GM19238 (cell line): Measurements from ENCODE around the gene GNAL.

Experiments
- DNase-seq: peaks from one replicate; pipeline ENCODE4 v3.0.0; 2011; ENCODE audit warnings: low spot score; ENCODE audit not compliant: insufficient read length

GNAL gene

GRCh38 chr18:11808001-11808855, 119.2 kb downstream of the GNAL start:
- DNase-seq: no peak

DNA sequence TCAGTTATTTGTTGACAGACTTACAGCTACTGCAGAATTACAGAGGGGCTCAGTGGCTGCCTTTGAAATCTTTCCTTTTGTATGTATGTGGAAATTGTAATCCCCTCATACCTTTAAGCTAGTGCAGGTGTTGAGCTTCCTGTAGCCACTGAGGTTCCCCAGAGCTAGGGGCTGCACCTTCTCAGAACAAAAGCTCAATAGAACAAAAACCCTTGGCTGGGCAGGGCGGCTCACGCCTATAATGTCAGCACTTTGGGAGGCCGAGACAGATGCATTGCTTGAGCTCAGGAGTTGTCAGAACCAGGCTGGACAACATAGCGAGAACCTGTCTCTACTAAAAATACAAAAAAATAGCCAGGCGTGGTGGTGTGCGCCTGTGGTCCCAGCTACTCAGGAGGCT, 120.8 kb downstream of the GNAL start:
- no peak for DNase-seq

- DNase-seq: no peak
Observed at GRCh38 chr18:11810379-11810778, 121.3 kb downstream of the GNAL start.

GRCh38 chr18:11811009-11811408, 121.9 kb downstream of the GNAL start:
- DNase-seq: no peak

DNA sequence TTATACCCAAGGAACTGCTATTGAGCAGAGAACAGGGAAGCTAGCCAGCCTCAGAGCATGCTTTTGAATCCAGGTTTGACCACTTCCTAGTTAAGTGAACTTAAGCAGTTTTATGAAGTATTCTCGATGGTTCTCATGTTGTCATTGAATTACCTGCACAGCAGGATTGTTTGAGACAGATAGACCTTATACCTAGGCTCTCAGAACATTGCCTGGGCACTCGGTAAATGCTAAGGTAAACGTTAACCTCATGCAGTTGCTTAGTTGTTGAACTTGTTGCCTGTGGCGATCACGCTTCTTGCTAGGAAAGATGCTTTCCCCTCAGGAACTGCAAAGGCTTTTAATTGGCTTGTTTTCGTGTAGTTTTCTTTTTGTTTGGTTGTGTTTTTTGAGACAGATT, 128.2 kb downstream of the GNAL start:
- no peak for DNase-seq

GRCh38 chr18:11818486-11819203, 129.6 kb downstream of the GNAL start:
- no peak for DNase-seq

GRCh38 chr18:11819938-11820337, 130.9 kb downstream of the GNAL start:
- DNase-seq: no peak

GRCh38 chr18:11820697-11821096, 131.6 kb downstream of the GNAL start:
- DNase-seq: no peak

- no peak for DNase-seq
Observed at GRCh38 chr18:11821208-11821607, 132.1 kb downstream of the GNAL start.

- no peak for DNase-seq
Observed at GRCh38 chr18:11821643-11822237, 132.7 kb downstream of the GNAL start.

- DNase-seq: no peak
Observed at GRCh38 chr18:11823545-11823944, 134.5 kb downstream of the GNAL start.

- DNase-seq: no peak
Observed at GRCh38 chr18:11826836-11827235, 137.8 kb downstream of the GNAL start.

DNA sequence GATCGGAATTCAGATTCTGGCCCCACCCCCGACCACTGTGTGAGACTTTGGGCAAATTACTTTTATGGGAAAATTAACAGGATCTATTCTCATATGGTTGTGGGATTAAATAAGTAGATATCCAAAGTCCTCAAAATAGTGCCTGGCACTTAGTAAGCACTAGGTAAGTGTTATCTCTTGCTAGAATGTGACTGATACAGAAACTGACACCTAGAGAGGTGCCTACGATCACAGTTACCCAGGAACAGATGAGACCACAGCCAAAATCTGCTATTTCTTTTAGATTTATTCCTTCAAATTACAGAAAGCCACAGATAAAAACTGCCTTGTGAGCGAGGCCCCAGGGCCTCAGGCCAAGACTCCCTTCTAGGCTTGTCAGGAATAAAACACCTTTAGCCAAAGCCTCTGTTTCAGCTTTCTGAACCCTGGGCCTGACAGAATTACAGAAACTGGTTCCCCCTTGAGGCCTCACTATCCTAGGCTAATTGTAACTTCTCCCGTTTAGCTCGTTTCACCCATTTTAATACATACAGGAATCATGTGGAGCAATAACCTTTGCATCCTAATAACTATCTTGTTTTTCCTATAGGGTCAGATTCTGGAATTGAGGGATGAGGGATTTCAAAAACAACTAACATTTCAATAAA, 139.8 kb downstream of the GNAL start:
- DNase-seq: no peak

- DNase-seq: no peak
Observed at GRCh38 chr18:11830585-11830984, 141.5 kb downstream of the GNAL start.

DNA sequence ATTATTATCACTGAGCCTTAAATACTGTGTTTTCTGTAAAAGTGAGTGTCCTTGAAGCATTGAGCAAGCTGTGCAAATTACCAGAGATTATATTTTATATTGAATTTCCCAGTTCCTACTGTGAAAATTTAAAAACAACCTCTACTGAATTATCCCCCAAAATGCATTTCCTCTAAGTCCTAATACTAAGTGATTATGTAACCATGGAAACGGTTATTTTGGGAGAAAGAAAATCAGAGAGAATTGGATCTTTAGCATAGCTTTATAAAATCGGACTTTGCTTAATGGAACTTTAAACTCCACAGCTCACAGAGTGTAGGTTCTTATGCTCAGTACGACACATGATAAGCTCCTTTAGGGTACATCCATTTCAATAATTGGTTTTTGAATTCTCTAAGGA, 142.9 kb downstream of the GNAL start:
- no peak for DNase-seq

GRCh38 chr18:11834772-11835171, 145.7 kb downstream of the GNAL start:
- no peak for DNase-seq

- DNase-seq: no peak
Observed at GRCh38 chr18:11839556-11839955, 150.5 kb downstream of the GNAL start.

DNA sequence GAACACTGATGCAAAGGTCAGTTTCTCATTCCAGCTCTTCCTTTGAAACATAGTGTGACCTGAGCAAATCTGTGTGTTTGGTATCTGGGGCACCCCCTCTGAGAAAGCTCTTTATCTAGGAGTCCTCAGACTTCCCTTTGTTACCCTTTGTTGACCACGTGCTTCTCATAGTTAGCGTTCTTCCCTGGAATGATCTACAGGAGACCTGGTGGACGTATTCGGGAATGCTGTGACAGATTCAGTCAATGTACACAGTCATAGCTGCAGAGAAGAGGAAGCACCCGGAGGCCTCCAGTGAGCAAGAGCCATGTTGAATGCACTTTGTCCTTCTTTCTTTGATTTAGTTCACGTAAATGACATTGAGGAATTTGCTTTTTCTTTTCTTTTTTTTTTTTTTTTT, 151.4 kb downstream of the GNAL start:
- no peak for DNase-seq

GRCh38 chr18:11842562-11842961, 153.5 kb downstream of the GNAL start:
- no peak for DNase-seq

DNA sequence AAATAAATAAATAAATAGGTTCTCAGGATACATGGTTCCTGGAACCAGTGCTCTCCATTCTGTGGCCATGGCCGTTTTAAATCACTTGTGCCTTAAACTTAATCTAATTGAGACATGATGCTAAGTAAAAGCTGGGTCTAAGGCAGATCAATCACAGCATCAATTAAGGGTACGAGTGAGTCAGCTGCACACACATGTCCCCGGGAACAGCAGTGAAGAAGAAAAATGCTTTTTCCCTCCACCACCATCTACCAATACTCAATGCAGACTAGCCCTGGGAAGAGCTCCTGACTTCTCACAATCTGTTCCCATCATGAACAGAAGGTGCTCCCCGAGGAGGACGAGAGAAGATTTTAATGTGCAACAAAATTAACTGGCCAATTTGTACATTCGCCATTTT, 155.4 kb downstream of the GNAL start:
- DNase-seq: no peak

- DNase-seq: no peak
Observed at GRCh38 chr18:11845654-11846053, 156.6 kb downstream of the GNAL start.

- no peak for DNase-seq
Observed at GRCh38 chr18:11847811-11848210, 158.7 kb downstream of the GNAL start.
